Esophagus (tissue), 2 donors: ENCODE results near the gene OLFML2B. TPM values are rescaled to one million over a fixed set of nuclear protein-coding genes. Genes with fewer than 3 reads are reported as not detected.
A peak's percentile ranks its signal among the peaks of the same experiment; 100 is the strongest.
"Not testable (repeated sequence)": the region's sequence is repeated elsewhere in the genome, so short reads cannot be mapped to it uniquely, and the experiment has no call there.

Experiments used
- H3K27ac ChIP-seq, 2 donors: one replicate each; pipeline ENCODE4 v1.5.1; 2013; ENCODE audit warnings: low read depth in 2 of 2, mild to moderate bottlenecking in 2 of 2, inconsistent platforms in 1 of 2, low read length in 1 of 2, moderate library complexity in 1 of 2
- H3K27me3 ChIP-seq, 2 donors: one replicate each; pipeline ENCODE4 v1.6.1; 2013; ENCODE audit warnings: low read length in 2 of 2, control low read depth in 1 of 2, mild to moderate bottlenecking in 1 of 2; ENCODE audit not compliant: insufficient read depth in 2 of 2, control insufficient read depth in 1 of 2
- H3K36me3 ChIP-seq, 2 donors: one replicate each; pipeline ENCODE4 v1.6.1; 2013; ENCODE audit warnings: low read length in 1 of 2; ENCODE audit not compliant: control insufficient read depth in 2 of 2, insufficient read depth in 2 of 2
- H3K4me1 ChIP-seq, 2 donors: one replicate each; pipeline ENCODE4 v1.6.1; 2013; ENCODE audit warnings: low read length in 1 of 2; ENCODE audit not compliant: control insufficient read depth in 2 of 2, insufficient read depth in 2 of 2
- H3K4me3 ChIP-seq, 2 donors: one replicate each; pipeline ENCODE4 v1.5.1; 2013; ENCODE audit warnings: low read length in 2 of 2, mild to moderate bottlenecking in 2 of 2, low read depth in 1 of 2, moderate library complexity in 1 of 2
- H3K9me3 ChIP-seq, 2 donors: one replicate each; pipeline ENCODE4 v1.6.1; 2013; ENCODE audit warnings: mild to moderate bottlenecking in 2 of 2, low read depth in 1 of 2, low read length in 1 of 2, moderate library complexity in 1 of 2; ENCODE audit not compliant: control insufficient read depth in 2 of 2, insufficient read depth in 1 of 2
- WGBS, 2 donors: extraction: QIAGEN DNeasy Blood & Tissue Kit; methylation state at CpG; one replicate each; pipeline ENCODE4 v1.1.7; 2013; 5-methylcytosine and 5-hydroxymethylcytosine counted together
- polyA plus RNA-seq, 2 donors: library from polyadenylated mRNA; stranded (reverse); fragments of 200-250 nt; gene quantifications; one replicate each; pipeline ENCODE4 v1.2.3, GENCODE V29; 2013
- donor health status: healthy with polysubstance abuse.
- donor health status: Bipolar disorder and iron deficiency.

The OLFML2B gene
- under 1 TPM; 0.29 to 0.66 TPM for polyA plus RNA-seq

DNA sequence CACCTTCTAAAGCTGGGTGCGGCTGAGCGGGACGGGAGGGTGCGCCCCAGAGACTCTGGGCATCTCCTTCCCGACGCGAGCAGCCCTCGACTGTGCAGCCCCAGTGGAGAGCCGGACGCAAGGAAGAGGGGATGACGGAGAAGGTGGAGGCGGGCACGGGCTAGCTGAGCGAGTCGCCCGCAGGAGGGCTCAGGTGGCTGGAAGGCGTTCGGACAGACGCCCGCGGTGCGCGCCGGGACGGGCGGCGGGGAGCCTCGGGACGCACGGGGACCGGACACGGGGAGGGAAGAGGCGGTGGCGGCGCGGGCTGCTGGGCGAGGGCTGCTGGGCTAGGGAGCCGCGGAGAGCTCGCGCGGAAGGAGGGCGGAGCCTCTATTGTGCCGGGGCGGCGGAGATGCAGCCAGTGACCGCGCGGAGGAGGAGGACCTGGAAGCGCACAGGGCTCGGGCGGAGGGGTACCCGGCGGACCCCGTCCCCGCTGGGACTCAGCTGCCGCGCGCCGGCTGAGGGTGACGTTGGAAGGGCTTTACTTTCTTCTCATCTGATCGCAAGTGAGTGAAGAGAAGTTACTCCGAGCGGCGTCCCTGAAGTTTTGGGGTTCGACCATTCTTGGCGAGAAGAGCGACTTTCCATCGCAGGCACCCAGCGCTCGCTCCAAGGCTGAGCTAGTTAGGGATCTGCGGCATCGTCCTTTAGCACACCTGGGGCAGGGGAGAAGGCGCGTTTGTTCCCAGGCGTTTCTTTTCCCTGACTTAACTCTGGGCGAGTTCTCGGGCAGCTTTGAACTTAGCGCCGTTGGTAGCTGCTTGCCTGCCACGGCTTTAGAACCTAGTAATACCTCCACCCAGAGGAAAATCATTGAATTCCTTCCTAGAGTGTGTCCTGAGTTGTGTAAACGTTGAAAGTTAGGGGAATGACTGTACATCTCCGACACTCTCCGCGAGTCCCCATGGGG is at the start of gene OLFML2B:
Gene OLFML2B, minus strand, starts transcription at position 323 of the 955 bp plus-strand sequence. CDS start 439 bp downstream, outside the sequence.
- H3K36me3 ChIP-seq: no peaks in the 10 kb centered on the region
- no peaks in the 10 kb centered on the region for H3K9me3 ChIP-seq
- no peaks in the 10 kb centered on the region for H3K27me3 ChIP-seq
- peaks cover 3 to 7% of the 10 kb centered on the region in 2 donors for H3K4me1 ChIP-seq
- 1% methylated on average over 71 to 85 of the region's 85 CpGs for WGBS, 2 donors
- peak within 1 kb of the TSS; percentile 56 for H3K4me3 ChIP-seq
- peak within 1 kb of the TSS in 1 of 2 donors; percentile 15 for H3K27ac ChIP-seq

DNA sequence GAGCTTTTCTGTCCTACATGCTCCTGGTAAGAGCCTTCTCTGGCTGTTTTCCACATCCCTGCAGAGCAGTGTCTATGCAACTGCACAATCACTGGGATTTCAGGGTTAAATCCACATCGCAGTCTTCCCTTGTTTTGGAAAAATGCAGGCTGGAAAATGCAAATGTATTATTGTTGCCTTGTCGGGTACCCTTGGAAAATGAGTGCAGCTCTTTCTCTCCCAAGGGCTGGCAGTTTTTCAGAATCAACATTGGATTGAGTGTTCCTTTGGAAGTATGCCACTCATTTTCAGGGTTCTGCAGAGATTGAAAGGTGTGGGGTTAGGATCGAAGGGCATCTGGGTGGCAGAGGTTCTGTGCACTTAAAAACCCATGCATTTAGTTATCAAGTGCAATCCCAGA is 49.1 kb upstream of the OLFML2B start:
- Histone ChIP-seq H3K9me3 (no peaks in the 10 kb centered on the region), H3K36me3 (no peaks in the 10 kb centered on the region), H3K4me1 (peaks cover 0 to 6% of the 10 kb centered on the region in 2 donors), H3K4me3 (no peak overlapping the region), H3K27ac (no peak overlapping the region), H3K27me3 (no peaks in the 10 kb centered on the region)
- WGBS, 2 donors: 25 to 29% methylated on average over 3 of the region's 3 CpGs

DNA sequence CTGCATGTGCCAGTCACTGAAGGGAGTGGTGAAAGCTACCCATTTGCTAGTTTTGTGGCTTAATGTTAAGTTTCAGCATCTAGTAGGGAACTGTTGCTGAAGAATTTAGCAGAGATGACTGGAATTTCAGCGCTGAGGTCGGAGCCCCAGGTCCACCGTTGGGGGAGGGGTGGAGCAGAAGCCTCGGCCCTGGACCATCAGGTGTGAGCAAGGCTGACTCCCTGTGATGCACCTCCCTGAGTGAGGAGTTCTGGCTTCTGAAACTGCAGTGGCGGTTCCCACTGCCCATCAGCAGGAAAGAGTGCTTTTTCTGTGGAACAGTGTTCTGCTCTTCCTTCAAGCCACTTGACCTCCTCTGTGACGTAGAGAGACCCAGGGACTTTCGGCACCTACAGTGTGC is 47.2 kb upstream of the OLFML2B start:
- peak overlapping the region in 1 of 2 donors; percentile 79 for H3K4me3 ChIP-seq

DNA sequence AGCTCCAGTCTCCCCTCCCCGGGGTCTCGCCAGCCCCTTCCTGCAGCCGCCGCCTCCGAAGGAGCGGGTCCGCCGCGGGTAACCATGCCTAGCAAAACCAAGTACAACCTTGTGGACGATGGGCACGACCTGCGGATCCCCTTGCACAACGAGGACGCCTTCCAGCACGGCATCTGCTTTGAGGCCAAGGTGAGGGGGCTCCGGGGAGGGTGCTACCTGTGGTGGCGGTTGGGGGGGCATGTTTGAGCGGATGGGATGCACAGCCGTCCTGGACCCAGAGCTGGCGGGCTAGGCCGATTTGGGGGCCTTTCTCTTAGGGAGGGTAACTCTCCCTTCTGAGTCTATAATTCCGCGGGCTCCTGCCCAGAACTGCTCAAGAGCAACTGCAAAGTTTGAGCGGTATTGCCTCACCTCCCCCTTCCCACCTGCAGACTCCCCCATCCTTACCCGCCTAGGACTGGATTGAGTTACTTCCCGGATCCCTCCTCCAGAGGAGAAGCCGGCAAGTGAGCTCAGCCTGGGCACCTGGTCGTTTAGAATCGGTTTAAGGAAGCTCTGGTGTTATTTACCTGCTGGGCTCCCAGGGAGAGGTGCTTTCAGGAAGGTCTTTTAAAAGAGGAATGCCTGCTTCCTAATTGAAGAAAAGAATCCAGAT is 46.6 kb upstream of the OLFML2B start:
- H3K27me3 ChIP-seq: no peaks in the 10 kb centered on the region

More for the DNA sequence above, 47.2 kb upstream of the OLFML2B start:
- Histone ChIP-seq H3K27ac (no peak overlapping the region), H3K9me3 (no peaks in the 10 kb centered on the region), H3K36me3 (no peaks in the 10 kb centered on the region), H3K4me1 (peaks cover 0 to 6% of the 10 kb centered on the region in 2 donors), H3K27me3 (no peaks in the 10 kb centered on the region)
- WGBS, 2 donors: 37 to 48% methylated on average over 7 of the region's 7 CpGs

DNA sequence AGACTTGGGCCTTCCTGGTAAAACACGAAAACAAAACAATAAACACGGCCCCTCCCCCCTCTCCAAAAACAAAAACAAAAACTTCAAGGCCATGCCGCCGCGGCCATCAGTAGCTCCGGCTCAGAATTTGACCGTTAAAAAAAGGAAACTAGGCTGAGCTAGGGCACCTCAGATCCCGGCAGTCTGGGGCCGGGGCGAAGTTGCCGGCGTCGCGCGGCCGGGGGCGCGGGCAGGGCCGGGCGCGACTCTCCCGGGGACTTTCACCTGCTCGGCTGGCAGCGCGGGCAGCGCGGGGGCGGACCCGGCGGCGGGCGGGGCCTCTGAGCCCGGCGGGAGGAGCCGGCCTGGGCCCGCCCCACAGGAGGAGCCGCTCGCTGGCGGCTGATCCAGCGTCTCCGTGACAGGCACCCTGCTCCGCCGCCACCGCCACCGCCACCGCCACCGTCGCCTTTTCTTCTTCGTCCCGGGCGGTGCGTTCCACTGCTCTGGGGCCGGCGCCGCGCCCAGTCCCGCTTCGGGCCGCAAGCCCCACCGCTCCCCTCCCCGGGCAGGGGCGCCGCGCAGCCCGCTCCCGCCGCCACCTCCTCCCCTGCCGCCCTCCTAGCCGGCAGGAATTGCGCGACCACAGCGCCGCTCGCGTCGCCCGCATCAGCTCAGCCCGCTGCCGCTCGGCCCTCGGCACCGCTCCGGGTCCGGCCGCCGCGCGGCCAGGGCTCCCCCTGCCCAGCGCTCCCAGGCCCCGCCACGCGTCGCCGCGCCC is 45.8 kb upstream of the OLFML2B start, which contains the start of gene NOS1AP:
Gene NOS1AP, plus strand, starts transcription at position 358 of the 760 bp plus-strand sequence. CDS start 487 bp downstream, outside the sequence.
- Histone ChIP-seq H3K4me1 (peaks cover 0 to 6% of the 10 kb centered on the region in 2 donors), H3K9me3 (no peaks in the 10 kb centered on the region), H3K27me3 (no peaks in the 10 kb centered on the region), H3K4me3 (peak within 1 kb of the TSS; percentile 79 to 87), H3K27ac (peak within 1 kb of the TSS; percentile 47 to 68), H3K36me3 (no peaks in the 10 kb centered on the region)
- 0 to 1% methylated on average over 71 to 95 of the region's 95 CpGs for WGBS, 2 donors

More for the DNA sequence above, 46.6 kb upstream of the OLFML2B start:
- Histone ChIP-seq H3K36me3 (no peaks in the 10 kb centered on the region), H3K27ac (no peak overlapping the region), H3K4me1 (peaks cover 0 to 6% of the 10 kb centered on the region in 2 donors), H3K9me3 (no peaks in the 10 kb centered on the region), H3K4me3 (peak overlapping the region; percentile 79 to 87)
- WGBS, 2 donors: 1% methylated on average over 25 to 29 of the region's 29 CpGs

DNA sequence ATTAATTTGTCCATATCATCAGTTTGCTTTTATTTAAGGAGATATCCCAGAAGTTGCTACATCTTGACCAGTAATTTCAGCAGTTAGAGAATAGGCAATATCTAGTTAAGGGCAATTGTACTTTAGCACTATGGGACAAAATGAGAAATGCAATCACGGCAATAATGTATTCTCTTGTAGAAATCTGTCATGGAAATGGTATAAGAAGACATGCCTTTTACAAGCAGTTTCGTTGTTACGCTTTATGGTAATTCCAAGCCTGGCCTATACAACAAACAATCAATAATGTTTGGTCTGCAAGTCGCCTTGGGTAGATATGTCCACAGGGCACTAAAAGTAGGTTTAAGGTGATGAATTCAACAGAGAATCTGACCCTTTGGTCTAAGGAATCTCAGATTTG is 44.6 kb upstream of the OLFML2B start:
- H3K36me3 ChIP-seq: no peaks in the 10 kb centered on the region
- H3K4me1 ChIP-seq: peaks cover 0 to 6% of the 10 kb centered on the region in 2 donors
- no peaks in the 10 kb centered on the region for H3K9me3 ChIP-seq
- H3K4me3 ChIP-seq: peak overlapping the region in 1 of 2 donors; percentile 7
- H3K27ac ChIP-seq: no peak overlapping the region
- WGBS, 2 donors: 97 to 98% methylated on average over 4 of the region's 4 CpGs
- no peaks in the 10 kb centered on the region for H3K27me3 ChIP-seq

DNA sequence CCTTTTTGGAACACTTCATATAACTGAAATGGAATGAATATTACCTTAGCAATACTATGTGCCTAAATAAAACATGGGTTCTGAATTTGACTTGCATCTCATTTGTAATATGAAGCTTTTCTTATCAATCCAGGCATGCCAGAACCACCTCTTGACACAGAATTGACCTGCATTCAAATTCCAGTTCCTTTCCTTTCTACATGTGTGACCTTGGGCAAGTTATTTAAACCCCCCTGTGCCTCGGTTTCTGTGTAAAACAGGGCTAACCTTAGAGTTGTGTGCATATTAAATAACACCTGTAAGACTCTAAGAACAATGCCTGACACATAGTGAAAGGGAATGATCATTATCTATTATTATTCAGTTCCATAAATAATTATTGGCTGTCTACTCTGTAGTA is 43.8 kb upstream of the OLFML2B start:
- no peaks in the 10 kb centered on the region for H3K9me3 ChIP-seq
- H3K27me3 ChIP-seq: no peaks in the 10 kb centered on the region
- WGBS, 2 donors: 55 to 73% methylated on average over 1 of the region's 1 CpG
- no peak overlapping the region for H3K27ac ChIP-seq
- peaks cover 0 to 6% of the 10 kb centered on the region in 2 donors for H3K4me1 ChIP-seq
- H3K4me3 ChIP-seq: no peak overlapping the region
- H3K36me3 ChIP-seq: no peaks in the 10 kb centered on the region

DNA sequence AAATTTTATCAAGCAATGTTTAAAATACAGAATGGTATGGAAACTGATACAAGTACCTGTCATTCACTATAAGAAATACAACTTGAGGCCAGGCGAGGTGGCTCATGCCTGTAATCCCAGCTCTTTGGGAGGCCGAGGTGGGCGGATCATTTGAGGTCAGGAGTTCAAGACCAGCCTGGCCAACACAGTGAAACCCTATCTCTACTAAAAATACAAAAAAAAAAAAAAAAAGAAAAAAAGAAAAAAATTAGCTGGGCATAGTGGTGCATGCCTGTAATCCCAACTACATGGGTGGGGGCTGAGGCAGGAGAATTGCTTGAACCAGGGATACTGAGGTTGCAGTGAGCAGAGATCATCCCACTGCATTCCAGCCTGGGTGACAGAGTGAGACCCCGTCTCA is 43.2 kb upstream of the OLFML2B start:
- not testable (repeated sequence) for H3K9me3 ChIP-seq, H3K27ac ChIP-seq, H3K4me3 ChIP-seq, H3K36me3 ChIP-seq, H3K27me3 ChIP-seq, H3K4me1 ChIP-seq
- WGBS, 2 donors: 80 to 82% methylated on average over 4 of the region's 4 CpGs

DNA sequence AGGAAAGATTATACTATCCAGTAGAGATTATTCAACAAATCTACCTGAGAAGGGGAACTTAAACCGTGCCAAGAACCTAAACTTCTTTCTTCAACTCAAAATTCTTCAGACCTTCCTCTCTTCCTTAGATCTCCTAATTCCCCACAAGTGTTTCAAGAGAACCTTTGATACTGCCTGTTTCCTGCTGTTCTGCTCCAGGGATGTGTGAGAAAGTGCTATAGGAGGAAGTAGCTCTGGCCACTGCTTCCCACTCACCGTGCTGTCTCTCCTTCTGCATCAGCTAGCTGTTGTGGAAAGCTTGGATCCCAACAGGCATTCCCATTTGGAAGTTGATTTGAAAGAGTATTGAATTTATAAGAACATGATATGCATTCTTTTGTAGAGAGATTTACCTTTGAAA is 41.3 kb upstream of the OLFML2B start:
- H3K9me3 ChIP-seq: no peaks in the 10 kb centered on the region
- no peaks in the 10 kb centered on the region for H3K27me3 ChIP-seq
- WGBS, 2 donors: 76 to 77% methylated on average over 2 of the region's 2 CpGs
- no peaks in the 10 kb centered on the region for H3K36me3 ChIP-seq
- H3K4me1 ChIP-seq: peaks cover 0 to 1% of the 10 kb centered on the region in 2 donors
- no peak overlapping the region for H3K4me3 ChIP-seq
- no peak overlapping the region for H3K27ac ChIP-seq
